Putamen (tissue), 1 donor: ENCODE measurements around the gene ASIC4.

Experiments used
- DNase-seq: peaks from one replicate; pipeline ENCODE4 v3.0.0-alpha.2; 2016; ENCODE audit warnings: low spot score

Gene ASIC4

DNA sequence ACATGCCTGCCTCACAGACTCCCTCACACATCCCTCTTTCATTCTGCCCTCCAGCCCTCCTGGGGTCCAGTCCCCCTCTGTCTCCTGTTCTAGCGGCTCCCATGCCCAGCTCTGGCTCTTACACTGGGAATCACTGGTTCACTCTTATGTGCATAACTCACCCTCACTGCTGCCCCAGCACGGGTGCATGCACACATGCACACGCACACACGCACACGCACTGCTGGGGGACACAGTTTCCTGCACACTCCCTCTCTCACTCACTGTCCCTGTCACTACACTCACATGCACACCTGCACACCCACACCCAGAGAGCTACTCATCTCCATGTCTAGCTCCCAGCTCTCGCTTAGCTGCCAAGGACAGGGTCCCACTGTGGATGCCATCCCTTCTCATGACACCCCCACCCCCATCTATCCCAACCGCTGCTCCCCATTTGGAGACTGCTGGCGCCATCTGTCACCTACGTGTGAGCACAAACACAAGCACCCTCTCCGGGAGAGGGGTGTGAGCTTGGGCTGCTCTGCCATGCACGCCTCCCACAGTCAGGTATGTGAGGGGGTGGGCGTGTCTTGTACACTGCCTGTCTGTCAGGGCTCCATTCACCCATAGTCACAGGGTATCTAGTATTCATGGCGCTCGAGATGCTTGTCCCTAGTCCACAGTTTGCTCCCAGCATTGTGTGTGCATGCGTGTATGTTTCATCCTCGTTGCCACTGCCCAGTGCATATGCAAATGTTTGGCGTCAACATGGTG is 1.8 kb downstream of the ASIC4 start:
- DNase-seq: peak; percentile 42

DNA sequence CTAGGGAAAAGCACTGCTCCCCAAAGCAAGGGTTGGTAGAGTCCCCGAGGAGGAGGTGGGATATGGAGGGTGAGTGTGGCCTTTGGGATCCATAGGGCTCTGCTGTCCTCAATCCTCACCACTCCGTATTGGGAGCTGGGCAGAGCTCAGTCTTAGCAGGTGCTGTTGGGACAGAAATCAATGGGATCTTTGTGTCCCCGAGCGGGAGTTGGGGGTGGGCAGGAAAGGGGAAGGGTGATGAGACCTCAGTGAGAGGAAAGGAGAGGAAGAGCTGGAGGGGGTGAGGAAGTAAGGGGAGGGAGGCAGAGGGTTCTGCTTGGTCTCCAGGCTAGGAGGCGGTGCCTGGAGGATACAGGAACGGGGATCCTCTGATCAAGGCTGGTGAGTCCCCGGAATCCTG is 2.6 kb downstream of the ASIC4 start:
- DNase-seq: no peak

GRCh38 chr2:219517954-219518778 is 3.9 kb downstream of the ASIC4 start:
- no peak for DNase-seq

DNA sequence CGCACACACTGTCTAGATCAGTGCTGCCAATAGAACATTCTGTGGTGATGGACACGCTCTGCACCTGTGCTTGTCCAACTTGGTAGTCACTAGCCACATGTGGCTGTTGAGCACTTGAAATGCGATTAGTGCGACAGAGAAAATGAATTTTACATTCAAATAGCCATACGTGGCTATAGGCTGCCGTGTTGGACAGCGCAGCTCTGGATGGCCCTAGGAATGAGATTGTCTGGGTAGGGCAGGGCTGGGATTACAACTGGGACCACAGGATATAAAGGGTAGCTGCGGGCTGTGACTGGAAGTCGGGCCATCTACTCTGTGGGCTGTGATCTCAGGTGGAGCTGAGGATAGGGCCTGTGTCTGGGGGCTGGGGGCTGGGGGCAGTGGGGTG is 5.2 kb downstream of the ASIC4 start:
- DNase-seq: no peak

DNA sequence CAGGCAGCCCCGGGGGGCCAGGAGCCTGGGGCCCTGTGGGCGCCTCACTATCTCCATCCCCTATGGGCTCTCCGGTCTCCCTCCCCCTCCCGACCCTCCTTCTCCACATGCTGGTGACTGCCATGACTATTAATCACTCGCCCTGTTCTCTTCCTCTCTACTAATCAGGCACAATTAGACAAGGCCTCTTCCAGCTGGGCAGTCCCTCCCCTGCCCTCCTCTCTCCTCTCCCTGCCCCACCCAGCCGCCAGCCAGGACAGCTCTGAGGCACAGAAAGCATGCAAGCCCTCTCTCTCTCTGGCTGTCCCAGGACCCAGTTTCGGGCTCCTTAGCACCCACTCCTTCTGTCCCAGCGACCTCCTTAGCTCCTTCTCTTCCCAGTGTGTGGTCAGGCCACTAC is 5.8 kb downstream of the ASIC4 start:
- DNase-seq: no peak

- no peak for DNase-seq
Observed at GRCh38 chr2:219521066-219521880, 7.0 kb downstream of the ASIC4 start.

DNA sequence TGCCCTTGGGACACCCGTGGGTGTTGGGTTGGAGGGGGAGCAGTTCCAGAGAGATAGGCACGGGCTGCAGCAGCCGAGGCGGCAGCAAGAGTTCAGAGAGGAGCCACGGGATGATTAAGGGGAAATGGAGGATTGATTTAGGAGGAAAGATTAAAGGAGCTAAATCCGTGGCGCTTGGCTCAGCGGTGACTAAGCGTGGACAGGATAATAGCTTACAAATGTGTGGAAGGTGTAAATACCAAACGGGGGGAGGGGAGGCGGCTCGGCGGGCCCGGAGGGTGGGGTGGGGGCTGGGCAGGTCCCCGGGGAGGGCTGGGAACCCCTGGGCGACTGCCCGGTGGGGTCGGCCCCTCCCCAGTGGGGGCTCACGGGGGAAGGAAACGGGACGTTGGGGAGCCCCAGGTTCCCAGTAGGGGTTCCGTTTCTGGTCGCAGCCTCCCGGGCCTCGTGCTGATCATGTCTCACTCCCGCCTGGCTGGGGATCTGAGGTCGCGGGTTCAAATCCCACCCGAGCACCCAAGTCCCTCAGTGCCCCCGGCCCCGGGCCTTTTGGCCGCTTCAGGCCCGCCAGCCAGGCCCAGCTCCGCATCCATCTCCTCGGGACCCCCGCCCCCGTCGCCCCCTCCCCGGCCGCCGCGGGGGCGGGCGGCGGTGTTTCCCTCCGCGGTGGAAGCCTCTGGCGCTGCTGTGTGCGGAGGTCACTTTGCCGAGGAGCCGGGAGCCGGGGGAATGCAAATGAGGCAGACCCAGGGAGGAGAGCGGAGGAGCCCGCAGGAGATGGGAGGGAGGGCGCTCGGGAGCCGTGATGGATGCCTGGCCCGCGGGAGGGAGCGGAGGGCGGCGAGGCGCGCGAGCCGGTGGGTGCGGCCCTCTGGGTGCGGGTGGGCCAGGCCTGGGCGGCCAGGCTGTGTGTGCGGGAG is 8.1 kb downstream of the ASIC4 start:
- no peak for DNase-seq

DNA sequence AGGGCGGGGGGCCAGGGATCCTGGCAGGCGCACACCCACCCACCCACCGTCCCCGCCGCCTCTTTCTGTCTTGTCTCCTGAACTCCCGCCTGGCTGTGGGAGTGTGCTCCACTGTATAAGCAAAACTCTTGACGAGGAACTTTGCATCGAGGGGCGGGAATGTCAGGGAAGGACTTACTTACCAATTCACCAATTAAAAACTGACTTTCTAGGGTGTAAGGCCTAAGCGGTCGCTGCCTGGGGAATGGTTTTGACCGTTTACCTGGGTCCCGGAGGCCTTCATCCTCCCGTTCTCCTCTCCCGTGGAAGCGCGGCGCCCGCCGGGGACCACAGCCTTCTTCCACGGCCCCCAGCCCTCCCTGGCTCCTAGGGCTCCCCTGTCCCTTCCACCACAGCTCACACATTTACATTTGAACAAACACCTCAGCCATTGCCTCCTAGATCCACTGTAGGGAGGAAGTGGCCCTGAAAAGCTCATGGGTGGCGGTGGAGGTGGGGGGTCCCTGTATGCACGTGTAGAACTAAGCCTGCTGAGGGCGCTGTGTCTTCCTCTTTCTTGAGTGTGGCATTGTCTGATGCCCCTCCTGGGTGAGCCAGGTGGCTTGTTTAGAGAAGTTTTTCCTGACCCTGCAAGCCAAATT is 8.9 kb downstream of the ASIC4 start:
- DNase-seq: no peak

- DNase-seq: no peak
Observed at GRCh38 chr2:219524817-219525216, 10.5 kb downstream of the ASIC4 start.

DNA sequence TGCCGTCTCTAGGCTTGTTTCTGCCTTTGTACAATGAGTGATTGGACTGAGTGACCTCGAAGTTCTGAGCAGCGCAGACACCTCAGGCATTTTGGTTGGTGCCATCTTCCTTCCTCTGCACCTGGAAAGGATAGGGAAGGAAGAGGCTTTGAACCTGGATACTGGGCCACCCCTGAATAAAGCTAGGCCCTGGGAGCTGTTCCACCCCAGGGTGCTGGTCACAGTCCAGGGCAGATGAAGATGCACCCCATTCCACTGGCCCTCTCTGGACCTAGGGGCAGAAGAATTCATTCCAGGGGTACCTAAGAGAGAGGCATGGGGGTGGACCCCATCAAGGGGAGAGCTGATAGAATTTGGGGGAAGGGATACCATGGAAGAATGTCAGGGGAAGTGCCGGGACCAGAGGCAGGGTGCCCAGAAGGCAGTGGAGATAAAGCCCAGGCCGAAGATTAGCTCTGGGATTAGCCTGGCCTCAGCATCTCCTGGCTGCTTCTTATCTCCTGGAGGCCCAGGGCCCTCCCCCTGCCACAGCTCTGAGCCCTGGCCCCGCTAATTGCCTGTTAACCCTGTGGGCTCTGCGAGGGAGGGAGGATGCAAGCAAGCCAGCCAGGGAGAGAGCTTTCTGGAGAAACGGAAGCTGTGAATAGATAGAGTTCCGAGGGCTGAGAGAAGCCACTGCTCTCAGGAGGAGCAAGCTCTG is 11.4 kb downstream of the ASIC4 start:
- DNase-seq: no peak

GRCh38 chr2:219526320-219527075 is 12.2 kb downstream of the ASIC4 start:
- no peak for DNase-seq

- no peak for DNase-seq
Observed at GRCh38 chr2:219527076-219527394, 12.8 kb downstream of the ASIC4 start.

DNA sequence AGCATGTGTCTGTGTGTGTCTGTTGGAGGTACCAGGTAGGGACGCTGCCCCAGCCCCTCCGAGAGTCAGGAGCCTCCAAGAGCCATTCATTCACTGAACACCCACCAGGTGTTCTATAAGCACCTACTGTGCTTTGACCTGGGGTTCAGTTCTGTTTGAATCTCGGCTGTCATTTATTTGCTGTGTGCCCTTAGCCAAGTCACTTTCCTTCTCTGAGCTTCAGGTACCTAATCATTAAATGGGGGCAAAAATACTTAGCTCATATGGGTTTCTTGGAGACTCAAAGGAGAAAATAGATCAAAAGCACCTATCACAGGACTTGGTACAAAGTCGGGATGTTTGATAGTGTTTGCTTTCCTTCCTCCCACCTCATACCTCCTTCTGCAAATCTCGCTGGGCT is 13.2 kb downstream of the ASIC4 start:
- DNase-seq: no peak

GRCh38 chr2:219530048-219530963 is 16.0 kb downstream of the ASIC4 start:
- peak; percentile 82 for DNase-seq

GRCh38 chr2:219531639-219532377 is 17.5 kb downstream of the ASIC4 start:
- DNase-seq: no peak

DNA sequence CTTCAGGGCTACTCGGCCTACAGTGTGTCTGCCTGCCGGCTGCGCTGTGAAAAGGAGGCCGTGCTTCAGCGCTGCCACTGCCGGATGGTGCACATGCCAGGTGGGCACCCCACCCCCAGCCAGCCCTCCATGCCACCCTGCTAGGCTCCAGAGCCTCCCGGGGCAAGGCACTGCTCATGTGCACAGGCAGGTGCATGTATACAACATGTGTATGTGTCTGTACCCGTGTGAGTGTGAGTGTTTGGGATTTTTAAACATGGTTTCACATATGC is 18.0 kb downstream of the ASIC4 start:
- no peak for DNase-seq

DNA sequence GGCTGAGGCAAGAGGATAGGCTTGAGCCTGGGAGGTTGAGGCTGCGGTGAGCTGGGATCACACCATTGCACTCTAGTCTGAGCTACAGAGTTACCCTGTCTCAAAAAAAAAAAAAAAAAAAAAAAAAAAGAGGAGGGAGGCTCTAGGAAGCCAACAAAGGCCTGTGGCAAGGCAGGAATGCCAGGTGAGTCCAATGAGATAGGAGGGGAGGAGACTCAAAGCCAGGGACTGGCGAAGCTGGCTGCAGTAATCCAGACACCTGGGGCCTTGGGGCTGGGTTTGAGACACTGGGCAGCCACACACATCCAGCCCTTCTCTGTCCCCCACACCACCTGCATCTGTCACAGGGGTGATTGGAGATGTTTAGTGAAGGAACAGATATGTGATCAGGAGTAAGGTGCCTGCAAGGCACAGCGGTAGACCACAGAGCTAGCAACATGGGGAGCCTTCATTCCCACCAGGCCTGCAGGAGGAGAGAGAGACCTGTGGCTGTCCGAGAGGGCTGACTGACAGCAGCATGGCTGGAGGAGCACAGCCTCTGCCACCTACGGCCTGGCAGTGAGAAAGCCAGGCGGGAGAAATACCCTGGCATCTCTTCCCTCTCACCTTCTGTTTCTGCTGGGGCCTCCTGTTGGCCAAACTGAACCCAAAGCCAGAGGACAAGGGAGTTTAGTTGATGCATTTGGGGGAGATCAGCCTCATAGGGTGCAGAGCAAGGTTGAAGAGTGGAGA is 19.8 kb downstream of the ASIC4 start:
- no peak for DNase-seq

GRCh38 chr2:219536425-219536824 is 22.1 kb downstream of the ASIC4 start:
- no peak for DNase-seq
